ENCODE data around the gene SEL1L2. TPM values are rescaled to one million over a fixed set of nuclear protein-coding genes. Genes with fewer than 3 reads are reported as not detected.

SEL1L2 gene
- total RNA-seq, 2 donors from 2014 or later = not detected

- no peak overlapping the region for H3K4me3 Mint-ChIP-seq
- H3K4me1 ChIP-seq (ENCODE audit: control insufficient read depth, insufficient read depth, low read length) = no peaks in the 10 kb centered on the region
- H3K9ac ChIP-seq (ENCODE audit: extremely low read depth, low read length, poor library complexity, severe bottlenecking) = no peak overlapping the region
- no peak overlapping the region for H3K4me3 ChIP-seq (ENCODE audit: low read length)
- DNase-seq = no peak
- H3K27ac ChIP-seq (ENCODE audit: low read depth, low read length) = no peak overlapping the region
- H3K4me1 Mint-ChIP-seq = peaks cover 8% of the 10 kb centered on the region
- 83 to 92% methylated on average over 6 to 7 of the region's 7 CpGs for WGBS, 2 experiments (ENCODE audit: insufficient coverage in 1 of 2, insufficient read length in 1 of 2)
- peaks cover 97% of the 10 kb centered on the region for H3K27me3 Mint-ChIP-seq (ENCODE audit: insufficient read depth)
- H3K36me3 Mint-ChIP-seq (ENCODE audit: low read depth) = no peaks in the 10 kb centered on the region
- peaks cover 100% of the 10 kb centered on the region for H3K27me3 ChIP-seq (ENCODE audit: control insufficient read depth, insufficient read depth, low read length, poor library complexity, severe bottlenecking)
- H3K27ac Mint-ChIP-seq = peak overlapping the region; percentile 49
- H3K9me3 Mint-ChIP-seq = no peaks in the 10 kb centered on the region
- no peak for TF ChIP-seq CTCF (conservative IDR thresholded peaks at IDR 0.05)
- H3K9me3 ChIP-seq (ENCODE audit: control insufficient read depth, low read length) = no peaks in the 10 kb centered on the region
- H3K36me3 ChIP-seq (ENCODE audit: control insufficient read depth, insufficient read depth, low read length) = no peaks in the 10 kb centered on the region
Measured at GRCh38 chr20:13838664-13839063, 151.8 kb downstream of the SEL1L2 start.

GRCh38 chr20:13831476-13831875, 158.9 kb downstream of the SEL1L2 start:
- Histone ChIP-seq H3K4me3 (ENCODE audit: low read length) (no peak overlapping the region), H3K27me3 (ENCODE audit: control insufficient read depth, insufficient read depth, low read length, poor library complexity, severe bottlenecking) (peaks cover 100% of the 10 kb centered on the region), H3K4me1 (ENCODE audit: control insufficient read depth, insufficient read depth, low read length) (no peaks in the 10 kb centered on the region), H3K27ac (ENCODE audit: low read depth, low read length) (no peak overlapping the region), H3K36me3 (ENCODE audit: control insufficient read depth, insufficient read depth, low read length) (no peaks in the 10 kb centered on the region), H3K9me3 (ENCODE audit: control insufficient read depth, low read length) (peaks cover 7% of the 10 kb centered on the region), H3K9ac (ENCODE audit: extremely low read depth, low read length, poor library complexity, severe bottlenecking) (no peak overlapping the region)
- Mint-ChIP-seq H3K27me3 (ENCODE audit: insufficient read depth) (peaks cover 90% of the 10 kb centered on the region), H3K4me3 (no peak overlapping the region), H3K4me1 (no peaks in the 10 kb centered on the region), H3K9me3 (peaks cover 7% of the 10 kb centered on the region), H3K36me3 (ENCODE audit: low read depth) (no peaks in the 10 kb centered on the region), H3K27ac (no peak overlapping the region)
- no peak for DNase-seq
- no peak for TF ChIP-seq CTCF (conservative IDR thresholded peaks at IDR 0.05)
- 89 to 96% methylated on average over 2 to 3 of the region's 3 CpGs for WGBS, 2 experiments (ENCODE audit: insufficient coverage in 1 of 2, insufficient read length in 1 of 2)

GRCh38 chr20:13825465-13825864, 164.9 kb downstream of the SEL1L2 start:
- peaks cover 73% of the 10 kb centered on the region for H3K27me3 ChIP-seq (ENCODE audit: control insufficient read depth, insufficient read depth, low read length, poor library complexity, severe bottlenecking)

More at GRCh38 chr20:13825465-13825864, 164.9 kb downstream of the SEL1L2 start:
- peaks cover 68% of the 10 kb centered on the region for H3K27me3 Mint-ChIP-seq (ENCODE audit: insufficient read depth)
- Histone ChIP-seq H3K9ac (ENCODE audit: extremely low read depth, low read length, poor library complexity, severe bottlenecking) (no peak overlapping the region), H3K36me3 (ENCODE audit: control insufficient read depth, insufficient read depth, low read length) (no peaks in the 10 kb centered on the region), H3K27ac (ENCODE audit: low read depth, low read length) (no peak overlapping the region), H3K4me3 (ENCODE audit: low read length) (no peak overlapping the region), H3K4me1 (ENCODE audit: control insufficient read depth, insufficient read depth, low read length) (no peaks in the 10 kb centered on the region), H3K9me3 (ENCODE audit: control insufficient read depth, low read length) (no peaks in the 10 kb centered on the region)
- no peak overlapping the region for H3K4me3 Mint-ChIP-seq
- no peak for DNase-seq
- WGBS, 2 experiments (ENCODE audit: insufficient coverage in 1 of 2, insufficient read length in 1 of 2) = 87 to 94% methylated on average over 4 to 5 of the region's 5 CpGs
- peaks cover 6% of the 10 kb centered on the region for H3K36me3 Mint-ChIP-seq (ENCODE audit: low read depth)
- TF ChIP-seq CTCF (conservative IDR thresholded peaks at IDR 0.05) = no peak
- H3K9me3 Mint-ChIP-seq = no peaks in the 10 kb centered on the region
- H3K4me1 Mint-ChIP-seq = peaks cover 10% of the 10 kb centered on the region
- H3K27ac Mint-ChIP-seq = no peak overlapping the region
